Measurements from ENCODE around the gene CELSR1.

CELSR1 gene

DNA sequence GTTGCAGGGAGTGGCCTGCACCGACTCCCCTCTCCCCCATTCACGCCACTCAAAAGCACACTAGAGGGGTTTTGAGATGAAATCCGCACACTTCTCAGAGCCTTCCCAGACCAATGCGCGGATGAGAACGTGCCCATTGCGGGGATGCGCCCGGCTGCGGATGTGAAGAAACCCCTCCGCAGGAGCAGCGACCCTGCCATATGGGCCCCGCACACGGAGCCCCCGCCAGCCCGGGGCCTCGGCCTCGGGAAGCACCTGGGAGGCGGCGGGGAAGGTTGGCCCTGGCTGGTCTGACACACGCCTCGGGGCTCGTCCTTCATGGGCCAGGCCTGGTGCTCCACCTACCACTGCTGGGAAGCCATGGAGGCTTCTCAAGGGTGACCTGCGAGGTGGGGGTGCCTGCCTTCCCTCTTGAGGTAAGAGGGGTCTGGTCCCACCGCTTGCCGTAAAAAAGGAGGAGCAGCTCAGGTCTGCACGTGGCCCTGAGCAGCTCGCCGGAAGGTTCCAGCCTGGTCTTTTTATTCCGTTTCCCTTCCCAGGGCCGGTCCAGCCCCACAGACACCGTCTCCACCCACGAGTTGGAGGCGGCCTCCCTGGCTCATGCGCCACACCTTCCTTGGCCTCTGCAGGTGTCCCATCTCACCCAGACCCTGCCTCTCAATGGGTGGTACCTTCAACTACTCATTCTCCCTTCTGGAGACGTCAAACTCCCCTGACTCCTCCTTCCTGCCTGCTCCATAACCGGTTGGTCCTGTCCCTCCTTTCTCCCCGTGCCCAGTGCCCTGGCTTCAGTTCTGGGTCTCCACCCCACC, 162.6 kb downstream of the CELSR1 start:
- no peak for DNase-seq (ENCODE audit: extremely low read depth, low read depth)
- TF ChIP-seq, protein P1, sequence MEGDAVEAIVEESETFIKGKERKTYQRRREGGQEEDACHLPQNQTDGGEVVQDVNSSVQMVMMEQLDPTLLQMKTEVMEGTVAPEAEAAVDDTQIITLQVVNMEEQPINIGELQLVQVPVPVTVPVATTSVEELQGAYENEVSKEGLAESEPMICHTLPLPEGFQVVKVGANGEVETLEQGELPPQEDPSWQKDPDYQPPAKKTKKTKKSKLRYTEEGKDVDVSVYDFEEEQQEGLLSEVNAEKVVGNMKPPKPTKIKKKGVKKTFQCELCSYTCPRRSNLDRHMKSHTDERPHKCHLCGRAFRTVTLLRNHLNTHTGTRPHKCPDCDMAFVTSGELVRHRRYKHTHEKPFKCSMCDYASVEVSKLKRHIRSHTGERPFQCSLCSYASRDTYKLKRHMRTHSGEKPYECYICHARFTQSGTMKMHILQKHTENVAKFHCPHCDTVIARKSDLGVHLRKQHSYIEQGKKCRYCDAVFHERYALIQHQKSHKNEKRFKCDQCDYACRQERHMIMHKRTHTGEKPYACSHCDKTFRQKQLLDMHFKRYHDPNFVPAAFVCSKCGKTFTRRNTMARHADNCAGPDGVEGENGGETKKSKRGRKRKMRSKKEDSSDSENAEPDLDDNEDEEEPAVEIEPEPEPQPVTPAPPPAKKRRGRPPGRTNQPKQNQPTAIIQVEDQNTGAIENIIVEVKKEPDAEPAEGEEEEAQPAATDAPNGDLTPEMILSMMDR (IDR thresholded peaks at IDR 0.05; ENCODE audit: low read depth, low read length, missing control alignments) = no peak
- no peak overlapping the region for H3K4me3 ChIP-seq (replicated peaks; ENCODE audit: low read depth, low read length)

DNA sequence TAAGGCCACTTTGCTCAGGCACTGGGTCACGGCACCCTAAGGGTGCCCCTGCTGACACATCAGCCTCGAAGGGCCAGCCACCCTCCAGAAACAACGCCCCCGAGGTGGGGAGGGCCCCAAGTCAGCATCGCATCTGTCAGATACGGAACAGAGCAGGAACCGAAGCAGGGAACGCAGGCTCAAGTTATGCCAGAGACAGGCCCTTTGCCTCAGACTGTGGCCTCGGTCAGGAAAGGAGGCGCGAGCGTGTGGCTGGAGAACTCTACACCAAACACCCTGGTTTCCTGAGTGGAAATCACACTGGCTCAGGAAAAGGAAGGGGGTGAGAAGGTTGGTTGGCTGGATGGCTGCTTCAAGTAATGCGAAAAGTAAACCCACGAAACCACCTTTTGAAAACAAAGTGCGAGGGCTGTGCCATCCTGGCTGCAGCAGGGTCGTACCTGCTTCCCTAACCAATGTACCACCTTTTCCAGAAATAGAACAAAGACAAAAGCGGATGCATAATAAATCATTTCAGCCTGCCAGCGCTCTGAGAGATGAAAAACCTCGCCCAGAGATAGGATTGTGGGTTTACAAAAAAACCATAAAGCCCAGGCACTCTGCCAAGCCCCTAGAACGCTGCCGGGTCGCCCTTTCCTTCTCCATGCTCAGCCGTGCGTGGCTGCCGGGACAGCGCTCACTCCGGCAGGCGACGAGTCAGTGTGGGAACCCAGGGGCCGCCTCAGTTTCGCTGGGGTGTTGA, 163.3 kb downstream of the CELSR1 start:
- DNase-seq (ENCODE audit: extremely low read depth, low read depth) = no peak
- TF ChIP-seq, protein P1 (IDR thresholded peaks at IDR 0.05; ENCODE audit: low read depth, low read length, missing control alignments) = no peak
- H3K4me3 ChIP-seq (replicated peaks; ENCODE audit: low read depth, low read length) = no peak overlapping the region

DNA sequence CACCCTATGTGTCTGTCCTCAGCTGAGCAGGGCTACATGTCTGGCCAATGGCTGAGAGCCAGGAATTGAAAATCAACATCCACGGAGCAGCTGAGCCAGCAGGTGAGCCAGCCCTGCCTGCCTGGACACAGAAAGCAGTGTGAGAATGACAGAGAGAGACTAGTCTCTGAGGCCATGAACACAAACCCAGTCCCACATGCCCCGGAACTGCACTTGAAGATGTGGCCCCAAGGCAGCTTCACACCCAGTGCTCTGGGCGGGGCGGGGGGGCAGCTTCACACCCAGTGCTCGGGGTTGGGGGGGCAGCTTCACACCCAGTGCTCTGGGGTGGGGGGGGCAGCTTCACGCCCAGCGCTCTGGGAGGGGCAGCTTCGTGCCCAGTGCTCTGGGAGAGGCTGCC, 164.3 kb downstream of the CELSR1 start:
- TF ChIP-seq, protein P1 (IDR thresholded peaks at IDR 0.05; ENCODE audit: low read depth, low read length, missing control alignments) = no peak
- DNase-seq (ENCODE audit: extremely low read depth, low read depth) = no peak
- no peak overlapping the region for H3K4me3 ChIP-seq (replicated peaks; ENCODE audit: low read depth, low read length)

DNA sequence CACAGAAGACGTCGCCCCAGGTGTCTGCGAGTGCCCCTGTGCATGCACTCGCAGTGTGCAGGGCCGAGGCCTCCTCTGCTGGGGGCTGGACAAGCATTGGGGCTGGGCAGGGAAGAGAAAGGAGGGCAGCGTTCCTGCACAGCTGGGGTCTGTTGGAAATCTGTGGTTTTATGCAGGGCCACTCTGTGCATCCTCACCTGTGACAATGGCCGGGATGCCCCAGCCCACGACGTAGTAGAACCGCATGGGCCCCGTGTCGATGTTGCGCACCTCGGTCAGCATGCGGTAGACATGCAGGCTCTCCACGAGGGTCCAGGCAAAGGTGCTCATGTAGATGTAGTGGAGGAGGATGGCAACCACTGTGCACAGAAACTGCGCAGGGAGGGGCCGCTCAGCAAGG, 164.7 kb downstream of the CELSR1 start:
- DNase-seq (ENCODE audit: extremely low read depth, low read depth) = no peak
- H3K4me3 ChIP-seq (replicated peaks; ENCODE audit: low read depth, low read length) = no peak overlapping the region
- TF ChIP-seq, protein P1 (IDR thresholded peaks at IDR 0.05; ENCODE audit: low read depth, low read length, missing control alignments) = no peak

DNA sequence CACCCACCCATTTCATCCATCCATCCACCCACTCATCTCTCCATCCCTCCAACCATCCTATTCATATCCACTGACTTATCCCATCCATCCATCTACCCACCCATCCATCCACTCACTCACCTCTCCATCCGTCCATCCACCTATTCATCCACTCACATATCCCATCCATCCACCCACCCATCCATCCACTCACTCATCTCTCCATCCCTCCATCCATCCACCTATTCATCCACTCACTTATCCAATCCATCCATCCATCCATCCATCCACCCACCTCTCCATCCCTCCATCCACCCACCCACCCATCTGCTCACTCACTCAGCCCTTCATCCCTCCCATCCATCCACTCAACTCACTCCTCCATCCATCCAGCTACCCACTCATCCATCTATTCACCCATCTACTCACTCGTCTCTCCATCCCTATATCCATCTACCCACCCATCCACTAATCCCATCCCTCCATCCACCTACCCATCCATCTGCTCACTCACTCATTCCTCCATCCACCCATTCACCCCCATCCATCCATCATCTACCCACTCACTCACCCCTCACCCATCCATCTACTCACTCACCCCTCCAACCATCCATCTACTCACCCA, 165.7 kb downstream of the CELSR1 start:
- no peak overlapping the region for H3K4me3 ChIP-seq (replicated peaks; ENCODE audit: low read depth, low read length)
- TF ChIP-seq, protein P1 (IDR thresholded peaks at IDR 0.05; ENCODE audit: low read depth, low read length, missing control alignments) = no peak
- no peak for DNase-seq (ENCODE audit: extremely low read depth, low read depth)

DNA sequence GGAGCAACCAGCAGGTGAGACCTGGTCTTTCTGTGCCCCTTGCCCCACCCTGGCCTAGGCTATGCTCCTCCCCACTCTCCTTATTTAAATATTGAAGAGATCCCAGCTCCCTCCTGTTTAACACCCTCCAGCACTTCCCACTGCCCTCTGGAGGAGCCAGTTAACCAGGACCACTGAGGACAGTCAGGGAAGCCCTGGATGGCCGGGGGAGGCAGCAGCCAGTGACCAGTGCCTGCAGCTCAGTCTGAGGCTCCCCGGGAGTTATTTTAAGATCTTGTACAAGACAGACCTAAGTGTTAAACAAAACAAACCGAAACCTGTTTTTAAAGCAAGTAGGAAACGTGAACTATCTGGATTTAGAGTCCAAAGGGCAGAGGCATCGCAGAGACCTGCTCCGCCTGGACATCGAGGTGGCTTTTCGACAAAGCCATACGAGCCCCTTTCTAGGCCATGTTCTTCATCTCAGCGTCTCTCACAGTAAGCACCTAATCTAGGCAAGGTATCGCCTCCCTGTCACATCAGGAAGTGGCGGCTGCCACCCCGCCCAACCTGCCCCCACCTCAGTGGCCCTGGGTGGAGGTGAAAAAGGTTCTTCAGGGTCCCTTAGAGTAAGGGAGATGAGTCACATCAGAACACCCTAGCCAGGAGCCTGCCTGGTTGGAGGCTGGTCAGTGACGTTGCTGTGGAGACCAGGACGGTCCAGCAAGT, 166.7 kb downstream of the CELSR1 start:
- no peak overlapping the region for H3K4me3 ChIP-seq (replicated peaks; ENCODE audit: low read depth, low read length)
- TF ChIP-seq, protein P1 (IDR thresholded peaks at IDR 0.05; ENCODE audit: low read depth, low read length, missing control alignments) = no peak
- no peak for DNase-seq (ENCODE audit: extremely low read depth, low read depth)
